Liver (tissue), 9 donors: ENCODE data around the gene MAIP1. TPM values are rescaled to one million over a fixed set of nuclear protein-coding genes. Genes with fewer than 3 reads are reported as not detected.

ENCODE experiments used
- DNase-seq: peaks from one replicate; pipeline ENCODE4 v3.0.0-alpha.2; 2017; ENCODE audit warnings: low spot score
- H3K27ac ChIP-seq, 2 donors: one replicate each; pipeline ENCODE4 v1.7.0; 2013; ENCODE audit warnings: inconsistent platforms in 2 of 2, low read length in 2 of 2, control low read depth in 1 of 2, low read depth in 1 of 2, mild to moderate bottlenecking in 1 of 2
- H3K27me3 ChIP-seq, 4 donors: one replicate each; pipeline versions ENCODE4 v1.6.1 to v1.7.0; 2013; ENCODE audit warnings: low read length in 3 of 4, inconsistent platforms in 1 of 4, mild to moderate bottlenecking in 1 of 4, moderate library complexity in 1 of 4; ENCODE audit not compliant: control insufficient read depth in 4 of 4, insufficient read depth in 4 of 4
- H3K36me3 ChIP-seq, 4 donors: one replicate each; pipeline versions ENCODE4 v1.6.1 to v1.7.0; 2013; ENCODE audit warnings: low read length in 3 of 4, mild to moderate bottlenecking in 3 of 4, low read depth in 1 of 4, moderate library complexity in 1 of 4; ENCODE audit not compliant: control insufficient read depth in 4 of 4, insufficient read depth in 3 of 4
- H3K4me1 ChIP-seq, 4 donors: one replicate each; pipeline versions ENCODE4 v1.6.1 to v1.7.0; 2013; ENCODE audit warnings: low read length in 3 of 4, mild to moderate bottlenecking in 3 of 4, moderate library complexity in 1 of 4; ENCODE audit not compliant: control insufficient read depth in 4 of 4, insufficient read depth in 4 of 4
- H3K4me3 ChIP-seq, 3 donors: one replicate each; pipeline versions ENCODE4 v1.6.1 to v1.7.0; 2013; ENCODE audit warnings: low read length in 3 of 3, control low read depth in 1 of 3, low read depth in 1 of 3, mild to moderate bottlenecking in 1 of 3
- H3K9ac ChIP-seq, 2 donors: one replicate each; pipeline ENCODE4 v1.7.0; 2013; ENCODE audit warnings: low read length in 2 of 2, mild to moderate bottlenecking in 2 of 2, moderate library complexity in 2 of 2, control low read depth in 1 of 2, low read depth in 1 of 2
- H3K9me3 ChIP-seq, 4 donors: one replicate each; pipeline versions ENCODE4 v1.6.1 to v1.7.0; 2013; ENCODE audit warnings: low read length in 3 of 4; ENCODE audit not compliant: control insufficient read depth in 4 of 4
- FOXA1 ChIP-seq: IDR thresholded peaks from 2 replicates; pipeline ENCODE4 v1.6.1; 2016; ENCODE audit warnings: antibody characterized with exemption
- FOXA2 ChIP-seq: IDR thresholded peaks from 2 replicates; pipeline ENCODE4 v1.6.1; 2016; ENCODE audit warnings: antibody characterized with exemption
- HNF4A ChIP-seq, 2 donors: conservative IDR thresholded peaks; 2 replicates each; pipeline ENCODE4 v1.6.1; 2016; ENCODE audit warnings: antibody characterized with exemption in 2 of 2, mild to moderate bottlenecking in 2 of 2
- HNF4G ChIP-seq: IDR thresholded peaks from 2 replicates; pipeline ENCODE4 v1.6.1; 2016; ENCODE audit warnings: antibody characterized with exemption
- NR2F2 ChIP-seq: IDR thresholded peaks from 2 replicates; pipeline ENCODE4 v1.6.1; 2016; ENCODE audit warnings: antibody characterized with exemption
- RAD21 ChIP-seq, 2 donors: IDR thresholded peaks; 2 replicates each; pipeline ENCODE4 v1.6.1; 2016; ENCODE audit warnings: antibody characterized with exemption in 2 of 2, mild to moderate bottlenecking in 2 of 2
- RXRA ChIP-seq, 2 donors: IDR thresholded peaks; 2 replicates each; pipeline ENCODE4 v1.6.1; 2017 to 2018; ENCODE audit warnings: antibody characterized with exemption in 2 of 2, mild to moderate bottlenecking in 1 of 2
- TAF1 ChIP-seq: conservative IDR thresholded peaks from 2 replicates; pipeline ENCODE4 v1.6.1; 2016; ENCODE audit warnings: antibody characterized with exemption, mild to moderate bottlenecking
- YY1 ChIP-seq: IDR thresholded peaks from 2 replicates; pipeline ENCODE4 v1.6.1; 2016; ENCODE audit warnings: antibody characterized with exemption, mild to moderate bottlenecking
- WGBS: extraction: QIAGEN DNeasy Blood & Tissue Kit; methylation state at CpG from one replicate; pipeline ENCODE4 v1.1.7; 2013; 5-methylcytosine and 5-hydroxymethylcytosine counted together
- polyA plus RNA-seq, 2 donors: library from polyadenylated mRNA; stranded (reverse) in 1 of 2; unstranded in 1 of 2; fragments of 200-250 nt in 1 of 2; fragments of >200 nt in 1 of 2; fragmentation: Nextera tagmentation in 1 of 2; extraction: Ambion mirVana in 1 of 2; gene quantifications; one replicate each; pipeline versions ENCODE4 v1.2.1 to v1.2.3, GENCODE V29; 2013 to 2015
- total RNA-seq, 2 donors: library from RNA; depleted of rRNA; stranded (reverse); fragments of >200 nt; gene quantifications; one replicate each; pipeline ENCODE4 v1.2.3, GENCODE V29; 2014
- TF ChIP-seq, protein P1 (sequence below): IDR thresholded peaks from 2 replicates; pipeline ENCODE4 v1.6.1; 2016; ENCODE audit warnings: antibody characterized with exemption
- TF ChIP-seq, protein P2 (sequence below): IDR thresholded peaks from 2 replicates; pipeline ENCODE4 v1.6.1; 2016; ENCODE audit warnings: antibody characterized with exemption, mild to moderate bottlenecking
- donor health status: healthy.
- donor health status: healthy.
- donor health status: healthy.
- donor health status: healthy.
- donor health status: healthy.

MAIP1 gene
- total and polyA plus RNA-seq, 4 donors = 23.0 to 40.2 (median 28.6) TPM

DNA sequence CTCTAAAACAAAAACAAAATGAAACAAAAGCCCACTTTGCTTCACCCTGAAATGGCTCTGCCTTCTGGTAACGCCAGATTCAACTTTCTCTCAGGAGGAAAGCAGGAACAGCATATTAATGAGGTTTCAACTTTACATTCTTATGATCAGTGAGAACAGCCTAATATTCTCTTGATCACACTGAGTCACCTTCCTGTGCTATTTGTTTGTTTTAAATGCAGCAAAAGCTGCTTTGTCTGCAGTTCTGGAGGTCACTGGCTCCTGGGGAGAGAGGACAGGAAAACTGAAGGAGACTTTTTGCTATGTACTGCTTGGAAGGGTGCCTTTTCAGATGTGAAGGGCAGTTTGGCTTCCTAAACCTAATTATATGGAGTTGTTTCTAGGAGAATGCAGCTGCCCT lies 48.1 kb downstream of the MAIP1 start:
- peaks cover 0 to 4% (median 0%) of the 10 kb centered on the region in 4 donors for H3K4me1 ChIP-seq
- no peak overlapping the region for H3K4me3 ChIP-seq
- WGBS = 77% methylated on average over 1 of the region's 1 CpG
- H3K27me3 ChIP-seq = no peaks in the 10 kb centered on the region
- no peak overlapping the region for H3K9ac ChIP-seq
- no peaks in the 10 kb centered on the region for H3K36me3 ChIP-seq
- TF ChIP-seq RXRA (IDR thresholded peaks at IDR 0.05) (no peak), TAF1 (no peak), NR2F2 (no peak), FOXA1 (no peak), FOXA2 (no peak)
- TF ChIP-seq, protein P1, sequence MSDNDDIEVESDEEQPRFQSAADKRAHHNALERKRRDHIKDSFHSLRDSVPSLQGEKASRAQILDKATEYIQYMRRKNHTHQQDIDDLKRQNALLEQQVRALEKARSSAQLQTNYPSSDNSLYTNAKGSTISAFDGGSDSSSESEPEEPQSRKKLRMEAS = no peak
- no peak for DNase-seq
- no peak overlapping the region for H3K27ac ChIP-seq
- H3K9me3 ChIP-seq = no peaks in the 10 kb centered on the region

DNA sequence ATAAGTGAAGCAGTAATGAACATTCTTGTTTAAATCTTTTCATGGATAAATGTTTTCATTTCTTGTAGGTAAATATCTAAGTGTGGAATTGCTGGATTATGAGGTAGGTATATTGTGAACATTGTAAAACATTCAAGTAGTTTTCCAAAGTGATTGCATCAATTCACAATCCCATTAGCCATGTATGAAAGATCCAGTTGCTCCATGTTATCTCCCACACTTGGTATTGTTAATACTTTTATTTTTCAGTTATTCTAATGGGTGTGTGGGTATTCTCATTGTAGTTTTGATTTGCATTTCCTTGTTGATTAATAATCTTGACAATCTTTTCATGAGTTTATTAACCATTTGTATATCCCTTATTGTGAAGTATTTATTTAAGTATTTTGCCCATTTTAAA lies 50.3 kb downstream of the MAIP1 start:
- Histone ChIP-seq H3K9ac (no peak overlapping the region), H3K36me3 (no peaks in the 10 kb centered on the region), H3K27ac (no peak overlapping the region), H3K9me3 (no peaks in the 10 kb centered on the region), H3K4me3 (no peak overlapping the region), H3K4me1 (peaks cover 0 to 4% (median 0%) of the 10 kb centered on the region in 4 donors), H3K27me3 (no peaks in the 10 kb centered on the region)
- TF ChIP-seq, protein P1 = no peak
- no peak for DNase-seq

DNA sequence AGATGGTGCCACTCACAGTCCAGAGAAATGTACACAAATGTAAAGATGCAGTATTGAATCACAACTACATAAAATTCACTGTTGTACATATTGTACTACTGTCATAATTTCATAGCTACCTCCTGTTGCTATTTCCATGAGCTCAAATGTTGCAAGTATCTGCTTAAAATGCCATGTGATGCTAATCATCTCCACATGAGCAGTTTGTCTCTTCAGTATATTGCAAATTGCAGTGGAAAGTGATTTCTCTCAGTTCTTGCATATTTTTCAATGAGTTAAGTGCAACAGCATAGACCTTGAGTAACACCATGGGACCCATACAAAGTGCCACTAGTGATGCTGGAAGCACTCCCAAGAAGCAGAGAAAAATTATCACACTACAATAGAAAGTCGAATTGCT lies 51.9 kb downstream of the MAIP1 start:
- WGBS = 86% methylated on average over 1 of the region's 1 CpG
- Histone ChIP-seq H3K27me3 (no peaks in the 10 kb centered on the region), H3K9ac (no peak overlapping the region), H3K36me3 (no peaks in the 10 kb centered on the region), H3K27ac (no peak overlapping the region), H3K9me3 (no peaks in the 10 kb centered on the region), H3K4me3 (no peak overlapping the region), H3K4me1 (peaks cover 0 to 4% (median 0%) of the 10 kb centered on the region in 4 donors)
- DNase-seq = no peak
- TF ChIP-seq, protein P2, sequence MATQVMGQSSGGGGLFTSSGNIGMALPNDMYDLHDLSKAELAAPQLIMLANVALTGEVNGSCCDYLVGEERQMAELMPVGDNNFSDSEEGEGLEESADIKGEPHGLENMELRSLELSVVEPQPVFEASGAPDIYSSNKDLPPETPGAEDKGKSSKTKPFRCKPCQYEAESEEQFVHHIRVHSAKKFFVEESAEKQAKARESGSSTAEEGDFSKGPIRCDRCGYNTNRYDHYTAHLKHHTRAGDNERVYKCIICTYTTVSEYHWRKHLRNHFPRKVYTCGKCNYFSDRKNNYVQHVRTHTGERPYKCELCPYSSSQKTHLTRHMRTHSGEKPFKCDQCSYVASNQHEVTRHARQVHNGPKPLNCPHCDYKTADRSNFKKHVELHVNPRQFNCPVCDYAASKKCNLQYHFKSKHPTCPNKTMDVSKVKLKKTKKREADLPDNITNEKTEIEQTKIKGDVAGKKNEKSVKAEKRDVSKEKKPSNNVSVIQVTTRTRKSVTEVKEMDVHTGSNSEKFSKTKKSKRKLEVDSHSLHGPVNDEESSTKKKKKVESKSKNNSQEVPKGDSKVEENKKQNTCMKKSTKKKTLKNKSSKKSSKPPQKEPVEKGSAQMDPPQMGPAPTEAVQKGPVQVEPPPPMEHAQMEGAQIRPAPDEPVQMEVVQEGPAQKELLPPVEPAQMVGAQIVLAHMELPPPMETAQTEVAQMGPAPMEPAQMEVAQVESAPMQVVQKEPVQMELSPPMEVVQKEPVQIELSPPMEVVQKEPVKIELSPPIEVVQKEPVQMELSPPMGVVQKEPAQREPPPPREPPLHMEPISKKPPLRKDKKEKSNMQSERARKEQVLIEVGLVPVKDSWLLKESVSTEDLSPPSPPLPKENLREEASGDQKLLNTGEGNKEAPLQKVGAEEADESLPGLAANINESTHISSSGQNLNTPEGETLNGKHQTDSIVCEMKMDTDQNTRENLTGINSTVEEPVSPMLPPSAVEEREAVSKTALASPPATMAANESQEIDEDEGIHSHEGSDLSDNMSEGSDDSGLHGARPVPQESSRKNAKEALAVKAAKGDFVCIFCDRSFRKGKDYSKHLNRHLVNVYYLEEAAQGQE = no peak
- TF ChIP-seq NR2F2 = no peak
- no peak for TF ChIP-seq HNF4A (conservative IDR thresholded peaks at IDR 0.05)
- no peak for TF ChIP-seq FOXA2

DNA sequence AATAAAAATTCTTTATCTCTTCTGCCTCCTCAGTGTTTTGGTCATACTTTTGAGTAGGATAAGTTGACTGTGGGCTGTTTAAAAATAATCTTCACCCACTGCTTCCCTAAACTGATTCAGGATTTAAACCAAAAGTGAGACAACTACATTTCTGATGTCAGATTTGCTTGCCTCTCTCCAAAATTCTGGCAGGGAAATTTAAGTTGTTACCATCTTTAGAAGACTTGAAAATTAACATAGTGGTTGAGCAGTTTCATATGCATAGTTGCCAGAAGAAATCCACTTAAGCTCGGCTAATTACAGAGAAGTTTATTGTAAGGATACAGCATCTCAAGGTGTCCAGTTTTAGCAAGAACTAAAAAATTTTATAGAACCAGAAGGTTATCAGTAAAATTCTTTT lies 57.0 kb downstream of the MAIP1 start:
- H3K9ac ChIP-seq = no peak overlapping the region
- TF ChIP-seq HNF4G = no peak
- TF ChIP-seq FOXA1 = no peak
- TF ChIP-seq, protein P2 = no peak
- no peak for TF ChIP-seq RAD21 (IDR thresholded peaks at IDR 0.05)
- TF ChIP-seq, protein P1 = no peak
- no peak for TF ChIP-seq TAF1
- TF ChIP-seq NR2F2 = no peak
- TF ChIP-seq YY1 = no peak
- no peak for DNase-seq
- no peak overlapping the region for H3K4me3 ChIP-seq
- no peak overlapping the region for H3K27ac ChIP-seq
- H3K9me3 ChIP-seq = no peaks in the 10 kb centered on the region
- no peaks in the 10 kb centered on the region for H3K27me3 ChIP-seq
- 96% methylated on average over 1 of the region's 1 CpG for WGBS
- H3K4me1 ChIP-seq = no peaks in the 10 kb centered on the region
- no peaks in the 10 kb centered on the region for H3K36me3 ChIP-seq
